Esophagus squamous epithelium (tissue), 5 donors: ENCODE results near the gene HELT. TPM values are rescaled to one million over a fixed set of nuclear protein-coding genes. Genes with fewer than 3 reads are reported as not detected.

Experiments
- DNase-seq: peaks from one replicate; lab custom pipeline; 2025; lab: John Stamatoyannopoulos, UW
- H3K27ac ChIP-seq, 4 donors: fragments of 200-600 bp; sonication (generic); one replicate each; pipeline ENCODE4 v1.5.1; 2016 to 2019; ENCODE audit warnings: mild to moderate bottlenecking in 1 of 4
- H3K27me3 ChIP-seq, 4 donors: fragments of 200-600 bp; sonication (generic); 1 replicate in 3 of 4; 2 replicates in 1 of 4; pipeline versions ENCODE4 v1.5.1 to v1.6.0; 2017 to 2021; ENCODE audit warnings: antibody characterized with exemption in 1 of 4
- H3K36me3 ChIP-seq, 3 donors: fragments of 200-600 bp; sonication (generic); one replicate each; pipeline ENCODE4 v1.5.1; 2016 to 2019
- H3K4me1 ChIP-seq, 3 donors: fragments of 200-600 bp; sonication (generic); one replicate each; pipeline ENCODE4 v1.5.1; 2017 to 2019
- H3K4me3 ChIP-seq, 4 donors: fragments of 200-600 bp; sonication (generic); 1 replicate in 3 of 4; 2 replicates in 1 of 4; pipeline ENCODE4 v1.5.1; 2016 to 2019; ENCODE audit warnings: mild to moderate bottlenecking in 2 of 4, moderate library complexity in 1 of 4
- H3K9me3 ChIP-seq, 3 donors: fragments of 200-600 bp; sonication (generic); one replicate each; pipeline ENCODE4 v1.5.1; 2016 to 2019
- CTCF ChIP-seq, 6 experiments: fragments of 450-650 bp in 4 of 6; fragments of 200-600 bp in 2 of 6; sonication (generic) in 2 of 6; IDR thresholded peaks; one replicate each; pipeline ENCODE4 v1.5.1; 2016 to 2019; ENCODE audit warnings: antibody characterized with exemption in 6 of 6, mild to moderate bottlenecking in 4 of 6, moderate library complexity in 4 of 6
- POLR2A ChIP-seq, 4 donors: fragments of 450-650 bp; IDR thresholded peaks; one replicate each; pipeline ENCODE4 v1.6.1; 2017; ENCODE audit warnings: antibody characterized with exemption in 4 of 4, mild to moderate bottlenecking in 4 of 4, moderate library complexity in 3 of 4
- WGBS, 2 donors: methylation state at CpG; one replicate each; pipeline ENCODE4 v1.1.5; 2018; 5-methylcytosine and 5-hydroxymethylcytosine counted together
- intact Hi-C: fragments of 100-400 bp; cut with DNase I; formaldehyde crosslinking; loops from one replicate; pipeline ENCODE4 v1.15.0; 2022
- total RNA-seq, 4 donors: library from RNA; depleted of rRNA; stranded (reverse); fragments of >200 nt; gene quantifications; one replicate each; pipeline ENCODE4 v1.1.0, GENCODE V29; 2016
- donor health status: DM: yes; HTN: yes; CAD: no.

HELT gene
- total RNA-seq, 4 donors from 2014 or later, result not detected

GRCh38 chr4:185023471-185023870 lies 5.2 kb downstream of the HELT start:
- Histone ChIP-seq H3K36me3 (no peaks in the 10 kb centered on the region), H3K4me1 (peaks cover 19 to 32% (median 29%) of the 10 kb centered on the region in 3 donors), H3K27ac (no peak overlapping the region), H3K27me3 (peaks cover 17 to 98% (median 19%) of the 10 kb centered on the region in 4 donors), H3K9me3 (no peaks in the 10 kb centered on the region), H3K4me3 (no peak overlapping the region)
- intact Hi-C loops, result no loop called here
- no peak for DNase-seq
- TF ChIP-seq POLR2A (IDR thresholded peaks at IDR 0.05), result no peak
- TF ChIP-seq CTCF (IDR thresholded peaks at IDR 0.05), result no peak
- 52 to 60% methylated on average over 3 to 9 of the region's 9 CpGs for WGBS, 2 donors

DNA sequence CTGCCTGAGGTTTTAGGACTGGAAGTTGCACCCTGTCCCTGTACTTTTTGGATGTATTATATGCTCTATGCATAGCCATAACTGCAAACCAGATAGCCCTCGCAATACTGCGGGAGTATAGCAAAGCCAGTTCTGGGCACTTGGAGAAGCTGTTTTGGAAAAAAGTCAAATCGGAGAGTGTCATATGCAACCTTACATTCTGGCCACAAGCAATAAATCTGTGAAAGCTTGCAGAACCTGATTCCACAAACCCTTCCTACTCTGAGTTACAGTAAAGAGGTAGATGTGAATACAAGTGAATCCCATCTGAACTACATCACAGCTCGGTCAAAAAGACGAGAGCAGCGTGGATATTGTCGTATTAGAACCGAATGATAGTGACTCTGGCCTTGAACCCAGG lies 10.3 kb downstream of the HELT start:
- TF ChIP-seq CTCF (IDR thresholded peaks at IDR 0.05), result no peak
- TF ChIP-seq POLR2A (IDR thresholded peaks at IDR 0.05), result no peak
- Histone ChIP-seq H3K36me3 (no peaks in the 10 kb centered on the region), H3K9me3 (no peaks in the 10 kb centered on the region), H3K27ac (no peak overlapping the region), H3K4me1 (peaks cover 0 to 6% (median 0%) of the 10 kb centered on the region in 3 donors), H3K4me3 (no peak overlapping the region), H3K27me3 (peaks cover 0 to 90% (median 1%) of the 10 kb centered on the region in 4 donors)
- WGBS, 2 donors, result 84 to 87% methylated on average over 8 of the region's 8 CpGs
- intact Hi-C loops, result no loop called here
- DNase-seq, result no peak

- H3K27ac ChIP-seq, result no peak overlapping the region
- TF ChIP-seq POLR2A (IDR thresholded peaks at IDR 0.05) (no peak), CTCF (IDR thresholded peaks at IDR 0.05) (no peak)
- intact Hi-C loops, result no loop called here
- WGBS, 2 donors, result 61 to 72% methylated on average over 6 of the region's 6 CpGs
- H3K9me3 ChIP-seq, result no peaks in the 10 kb centered on the region
- H3K36me3 ChIP-seq, result no peaks in the 10 kb centered on the region
- H3K4me3 ChIP-seq, result no peak overlapping the region
- H3K4me1 ChIP-seq, result peaks cover 0 to 6% (median 0%) of the 10 kb centered on the region in 3 donors
- no peak for DNase-seq
- H3K27me3 ChIP-seq, result peaks cover 0 to 67% (median 1%) of the 10 kb centered on the region in 4 donors
Observed at GRCh38 chr4:185031611-185032010, 13.3 kb downstream of the HELT start.

DNA sequence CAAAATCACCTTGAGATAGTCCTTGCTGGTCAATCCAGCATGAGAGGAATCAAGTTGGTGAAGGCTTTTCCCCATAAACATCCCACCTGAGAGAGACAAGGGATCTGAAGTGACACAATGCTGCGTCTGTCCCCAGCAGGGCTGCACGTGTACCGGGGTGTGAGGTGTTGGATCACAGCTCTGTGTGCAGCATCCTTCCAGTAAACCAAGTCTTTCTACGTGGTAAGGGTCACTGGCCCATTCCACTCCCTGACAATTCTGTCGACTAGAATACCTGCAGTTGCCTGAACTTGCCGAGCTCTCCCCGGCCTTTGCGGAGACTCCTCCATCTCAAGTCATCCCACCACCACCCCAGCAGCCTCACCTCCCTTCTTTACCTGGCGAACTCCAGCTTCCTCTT lies 14.8 kb downstream of the HELT start:
- Histone ChIP-seq H3K4me1 (peaks cover 0 to 6% (median 0%) of the 10 kb centered on the region in 3 donors), H3K27ac (no peak overlapping the region), H3K9me3 (no peaks in the 10 kb centered on the region), H3K4me3 (no peak overlapping the region), H3K36me3 (no peaks in the 10 kb centered on the region), H3K27me3 (peaks cover 0 to 63% (median 1%) of the 10 kb centered on the region in 4 donors)
- DNase-seq, result no peak
- intact Hi-C loops, result no loop called here
- TF ChIP-seq CTCF (IDR thresholded peaks at IDR 0.05) (no peak), POLR2A (IDR thresholded peaks at IDR 0.05) (no peak)
- 84 to 85% methylated on average over 8 to 9 of the region's 9 CpGs for WGBS, 2 donors

GRCh38 chr4:185033950-185034349 lies 15.7 kb downstream of the HELT start:
- WGBS, 2 donors, result 82 to 86% methylated on average over 6 of the region's 6 CpGs
- H3K9me3 ChIP-seq, result no peaks in the 10 kb centered on the region
- H3K4me1 ChIP-seq, result peaks cover 0 to 6% (median 0%) of the 10 kb centered on the region in 3 donors
- intact Hi-C loops, result no loop called here
- no peak overlapping the region for H3K4me3 ChIP-seq
- TF ChIP-seq CTCF (IDR thresholded peaks at IDR 0.05), result no peak
- no peak for TF ChIP-seq POLR2A (IDR thresholded peaks at IDR 0.05)
- H3K36me3 ChIP-seq, result no peaks in the 10 kb centered on the region
- DNase-seq, result no peak
- H3K27ac ChIP-seq, result no peak overlapping the region
- peaks cover 0 to 56% (median 1%) of the 10 kb centered on the region in 4 donors for H3K27me3 ChIP-seq
